ENCODE results near the gene RFX4. TPM values are rescaled to one million over a fixed set of nuclear protein-coding genes. Genes with fewer than 3 reads are reported as not detected.

The RFX4 gene
- polyA plus RNA-seq, 2 of the 4 experiments (the other 2 are of a cell fraction) = not detected

GRCh38 chr12:106541201-106541600 is 41.6 kb upstream of the RFX4 start (continued):
- no peak for TF ChIP-seq PHF8 (IDR thresholded peaks at IDR 0.05; ENCODE audit: borderline replicate concordance, low read depth)
- TF ChIP-seq, protein P1, sequence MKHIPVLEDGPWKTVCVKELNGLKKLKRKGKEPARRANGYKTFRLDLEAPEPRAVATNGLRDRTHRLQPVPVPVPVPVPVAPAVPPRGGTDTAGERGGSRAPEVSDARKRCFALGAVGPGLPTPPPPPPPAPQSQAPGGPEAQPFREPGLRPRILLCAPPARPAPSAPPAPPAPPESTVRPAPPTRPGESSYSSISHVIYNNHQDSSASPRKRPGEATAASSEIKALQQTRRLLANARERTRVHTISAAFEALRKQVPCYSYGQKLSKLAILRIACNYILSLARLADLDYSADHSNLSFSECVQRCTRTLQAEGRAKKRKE (CRISPR knock-in tag; IDR thresholded peaks at IDR 0.05; ENCODE audit: low read depth) = no peak

- no peak for FAIRE-seq
- Histone ChIP-seq H3K27ac (no peak overlapping the region), H3K4me1 (no peaks in the 10 kb centered on the region), H3K4me3 (no peak overlapping the region), H3K9me3 (peaks cover 17% of the 10 kb centered on the region), H3K4me2 (no peak overlapping the region)
- TF ChIP-seq ZC3H11A (IDR thresholded peaks at IDR 0.05) (no peak), FOSL2 (IDR thresholded peaks at IDR 0.05) (no peak), FOSL2 (CRISPR knock-in tag; IDR thresholded peaks at IDR 0.05) (no peak), MYC (IDR thresholded peaks at IDR 0.05; ENCODE audit: borderline replicate concordance, low read length) (no peak), ZNF302 (CRISPR knock-in tag; IDR thresholded peaks at IDR 0.05) (no peak), RCOR1 (IDR thresholded peaks at IDR 0.05; ENCODE audit: low read depth, low read length) (no peak), BHLHE40 (IDR thresholded peaks at IDR 0.05; ENCODE audit: low read depth, low read length) (no peak), FOSB (CRISPR knock-in tag; IDR thresholded peaks at IDR 0.05) (no peak), POLR2A (IDR thresholded peaks at IDR 0.05; ENCODE audit: low read length) (no peak), KDM1A (IDR thresholded peaks at IDR 0.05; ENCODE audit: low read depth) (no peak), JUNB (IDR thresholded peaks at IDR 0.05) (no peak), ZSCAN20 (CRISPR knock-in tag; IDR thresholded peaks at IDR 0.05) (no peak), EHMT2 (IDR thresholded peaks at IDR 0.05; ENCODE audit: low read depth) (no peak), TP53 (CRISPR knock-in tag; IDR thresholded peaks at IDR 0.05) (no peak), RARB (CRISPR knock-in tag; IDR thresholded peaks at IDR 0.05) (no peak), PBX3 (IDR thresholded peaks at IDR 0.05) (no peak), CEBPB (IDR thresholded peaks at IDR 0.05) (no peak)
- TF ChIP-seq, protein P2, sequence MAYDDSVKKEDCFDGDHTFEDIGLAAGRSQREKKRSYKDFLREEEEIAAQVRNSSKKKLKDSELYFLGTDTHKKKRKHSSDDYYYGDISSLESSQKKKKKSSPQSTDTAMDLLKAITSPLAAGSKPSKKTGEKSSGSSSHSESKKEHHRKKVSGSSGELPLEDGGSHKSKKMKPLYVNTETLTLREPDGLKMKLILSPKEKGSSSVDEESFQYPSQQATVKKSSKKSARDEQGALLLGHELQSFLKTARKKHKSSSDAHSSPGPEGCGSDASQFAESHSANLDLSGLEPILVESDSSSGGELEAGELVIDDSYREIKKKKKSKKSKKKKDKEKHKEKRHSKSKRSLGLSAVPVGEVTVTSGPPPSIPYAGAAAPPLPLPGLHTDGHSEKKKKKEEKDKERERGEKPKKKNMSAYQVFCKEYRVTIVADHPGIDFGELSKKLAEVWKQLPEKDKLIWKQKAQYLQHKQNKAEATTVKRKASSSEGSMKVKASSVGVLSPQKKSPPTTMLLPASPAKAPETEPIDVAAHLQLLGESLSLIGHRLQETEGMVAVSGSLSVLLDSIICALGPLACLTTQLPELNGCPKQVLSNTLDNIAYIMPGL (CRISPR knock-in tag; IDR thresholded peaks at IDR 0.05; ENCODE audit: borderline replicate concordance) = no peak
- TF ChIP-seq, protein P1 (CRISPR knock-in tag; IDR thresholded peaks at IDR 0.05; ENCODE audit: low read depth) = no peak
- TF ChIP-seq, protein P3, sequence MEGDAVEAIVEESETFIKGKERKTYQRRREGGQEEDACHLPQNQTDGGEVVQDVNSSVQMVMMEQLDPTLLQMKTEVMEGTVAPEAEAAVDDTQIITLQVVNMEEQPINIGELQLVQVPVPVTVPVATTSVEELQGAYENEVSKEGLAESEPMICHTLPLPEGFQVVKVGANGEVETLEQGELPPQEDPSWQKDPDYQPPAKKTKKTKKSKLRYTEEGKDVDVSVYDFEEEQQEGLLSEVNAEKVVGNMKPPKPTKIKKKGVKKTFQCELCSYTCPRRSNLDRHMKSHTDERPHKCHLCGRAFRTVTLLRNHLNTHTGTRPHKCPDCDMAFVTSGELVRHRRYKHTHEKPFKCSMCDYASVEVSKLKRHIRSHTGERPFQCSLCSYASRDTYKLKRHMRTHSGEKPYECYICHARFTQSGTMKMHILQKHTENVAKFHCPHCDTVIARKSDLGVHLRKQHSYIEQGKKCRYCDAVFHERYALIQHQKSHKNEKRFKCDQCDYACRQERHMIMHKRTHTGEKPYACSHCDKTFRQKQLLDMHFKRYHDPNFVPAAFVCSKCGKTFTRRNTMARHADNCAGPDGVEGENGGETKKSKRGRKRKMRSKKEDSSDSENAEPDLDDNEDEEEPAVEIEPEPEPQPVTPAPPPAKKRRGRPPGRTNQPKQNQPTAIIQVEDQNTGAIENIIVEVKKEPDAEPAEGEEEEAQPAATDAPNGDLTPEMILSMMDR (IDR thresholded peaks at IDR 0.05) = no peak
- no peak for DNase-seq (ENCODE audit: low read depth in 1 of 2, low spot score in 1 of 2)
- ATAC-seq = no peak
- WGBS (ENCODE audit: missing lambda C conversion rate) = 40% methylated on average over 9 of the region's 9 CpGs
- ChIA-PET CTCF (no interaction called here), POLR2A (no interaction called here)
These were observed 31.4 kb upstream of the RFX4 start for GRCh38 chr12:106551410-106551809.

Data from A549 (cell line).